Lower lobe of right lung (tissue), 2 donors: ENCODE results near the gene CBLL1. TPM values are rescaled to one million over a fixed set of nuclear protein-coding genes. Genes with fewer than 3 reads are reported as not detected.
A peak's percentile ranks its signal among the peaks of the same experiment; 100 is the strongest.

Experiments used
- ATAC-seq, 2 donors: fragments of 200-7000 bp; cut with Tn5 transposase; one replicate each; pipeline ENCODE4 v1.9.1; 2020 to 2022; ENCODE audit warnings: mild to moderate bottlenecking in 2 of 2, moderate library complexity in 2 of 2
- DNase-seq: peaks from one replicate; pipeline ENCODE4 v3.0.0-alpha.2; 2020
- H3K27ac ChIP-seq: fragments of 200-600 bp; one replicate; pipeline ENCODE4 v1.8.0; 2022
- H3K27me3 ChIP-seq: fragments of 200-600 bp; one replicate; pipeline ENCODE4 v1.8.0; 2022; ENCODE audit warnings: low read depth
- H3K36me3 ChIP-seq: fragments of 200-600 bp; one replicate; pipeline ENCODE4 v1.8.0; 2022; ENCODE audit warnings: mild to moderate bottlenecking
- H3K4me1 ChIP-seq: fragments of 200-600 bp; one replicate; pipeline ENCODE4 v1.8.0; 2022
- H3K4me3 ChIP-seq: fragments of 200-600 bp; one replicate; pipeline ENCODE4 v1.8.0; 2022; ENCODE audit warnings: mild to moderate bottlenecking
- H3K9me3 ChIP-seq: fragments of 200-600 bp; one replicate; pipeline ENCODE4 v1.8.0; 2022
- intact Hi-C: fragments of 100-400 bp; cut with DNase I; formaldehyde crosslinking; loops from one replicate; pipeline ENCODE4 v1.11.0; 2022
- total RNA-seq: library from RNA; stranded (reverse); fragmentation: NEBNext Ultra II Directional; extraction: Animal tissue kit (Norgen Biotek cat#: 25700); gene quantifications from one replicate; pipeline ENCODE4 v1.2.1, GENCODE V29; 2021
- TF ChIP-seq, protein P1 (sequence below): fragments of 200-600 bp; IDR thresholded peaks from one replicate; pipeline ENCODE4 v1.8.0; 2022; ENCODE audit warnings: antibody characterized with exemption, mild to moderate bottlenecking
- donor health status: DM: no; HTN: yes; CAD: no; lungs with severe emphysema.

CBLL1 gene
- total RNA-seq, 1 donor from 2014 or later, result 20.9 TPM

DNA sequence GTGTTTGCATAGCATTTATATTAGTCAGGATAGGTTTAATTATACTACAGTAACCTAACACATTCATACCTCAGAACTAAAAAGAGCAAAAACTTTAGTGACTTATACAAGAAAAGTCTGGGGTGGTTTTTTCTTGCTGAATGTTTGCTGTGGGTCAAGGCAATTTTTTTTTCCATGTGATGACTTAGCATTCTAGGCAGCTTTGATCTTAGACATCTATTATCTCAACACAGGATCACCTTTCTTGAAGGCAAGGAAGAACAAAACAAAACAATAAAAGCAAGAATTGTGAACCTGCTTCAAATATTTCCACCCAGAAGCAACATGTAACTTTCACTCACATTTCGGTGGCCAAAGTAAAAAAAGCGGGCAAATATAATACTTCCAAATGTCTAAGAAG, 20.7 kb upstream of the CBLL1 start:
- H3K36me3 ChIP-seq, result no peaks in the 10 kb centered on the region
- H3K4me3 ChIP-seq, result no peak overlapping the region
- intact Hi-C loops, result no loop called here
- no peak for ATAC-seq
- DNase-seq, result no peak
- no peak overlapping the region for H3K27ac ChIP-seq
- no peaks in the 10 kb centered on the region for H3K4me1 ChIP-seq
- TF ChIP-seq, protein P1, sequence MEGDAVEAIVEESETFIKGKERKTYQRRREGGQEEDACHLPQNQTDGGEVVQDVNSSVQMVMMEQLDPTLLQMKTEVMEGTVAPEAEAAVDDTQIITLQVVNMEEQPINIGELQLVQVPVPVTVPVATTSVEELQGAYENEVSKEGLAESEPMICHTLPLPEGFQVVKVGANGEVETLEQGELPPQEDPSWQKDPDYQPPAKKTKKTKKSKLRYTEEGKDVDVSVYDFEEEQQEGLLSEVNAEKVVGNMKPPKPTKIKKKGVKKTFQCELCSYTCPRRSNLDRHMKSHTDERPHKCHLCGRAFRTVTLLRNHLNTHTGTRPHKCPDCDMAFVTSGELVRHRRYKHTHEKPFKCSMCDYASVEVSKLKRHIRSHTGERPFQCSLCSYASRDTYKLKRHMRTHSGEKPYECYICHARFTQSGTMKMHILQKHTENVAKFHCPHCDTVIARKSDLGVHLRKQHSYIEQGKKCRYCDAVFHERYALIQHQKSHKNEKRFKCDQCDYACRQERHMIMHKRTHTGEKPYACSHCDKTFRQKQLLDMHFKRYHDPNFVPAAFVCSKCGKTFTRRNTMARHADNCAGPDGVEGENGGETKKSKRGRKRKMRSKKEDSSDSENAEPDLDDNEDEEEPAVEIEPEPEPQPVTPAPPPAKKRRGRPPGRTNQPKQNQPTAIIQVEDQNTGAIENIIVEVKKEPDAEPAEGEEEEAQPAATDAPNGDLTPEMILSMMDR, result no peak
- no peaks in the 10 kb centered on the region for H3K27me3 ChIP-seq
- no peaks in the 10 kb centered on the region for H3K9me3 ChIP-seq

DNA sequence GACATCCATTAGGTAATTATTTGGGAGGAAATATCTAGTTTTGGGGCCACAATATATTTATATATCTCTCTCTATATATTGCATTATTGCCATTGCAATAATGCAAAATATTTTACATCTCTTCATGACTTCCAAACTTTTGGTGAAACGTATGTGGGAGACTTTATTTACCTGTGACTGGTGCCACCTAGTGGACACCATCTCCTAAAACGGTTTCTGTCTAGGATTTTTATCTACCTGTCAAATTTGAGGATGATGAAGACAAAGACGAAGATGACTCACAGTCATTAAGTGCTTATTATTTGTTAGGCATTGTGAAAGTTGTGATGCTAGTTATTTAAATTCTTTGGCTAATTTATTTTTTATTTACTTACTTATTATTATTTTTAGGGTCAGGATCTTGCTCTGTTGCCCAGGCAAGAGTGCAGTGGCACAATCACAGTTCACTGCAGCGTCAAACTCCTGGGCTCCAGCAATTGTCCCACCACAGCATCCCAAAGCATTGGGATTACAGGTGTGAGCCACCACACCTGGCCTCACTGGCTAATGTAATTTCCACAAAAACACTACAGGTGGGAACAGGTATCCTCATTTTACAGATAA, 18.7 kb upstream of the CBLL1 start:
- Histone ChIP-seq H3K9me3 (no peaks in the 10 kb centered on the region), H3K4me3 (no peak overlapping the region), H3K27me3 (no peaks in the 10 kb centered on the region), H3K36me3 (no peaks in the 10 kb centered on the region), H3K4me1 (no peaks in the 10 kb centered on the region), H3K27ac (no peak overlapping the region)
- ATAC-seq, result peak in 1 of 2 donors; percentile 59
- TF ChIP-seq, protein P1, result peak; percentile 67
- DNase-seq, result no peak
- intact Hi-C loops, result no loop called here

DNA sequence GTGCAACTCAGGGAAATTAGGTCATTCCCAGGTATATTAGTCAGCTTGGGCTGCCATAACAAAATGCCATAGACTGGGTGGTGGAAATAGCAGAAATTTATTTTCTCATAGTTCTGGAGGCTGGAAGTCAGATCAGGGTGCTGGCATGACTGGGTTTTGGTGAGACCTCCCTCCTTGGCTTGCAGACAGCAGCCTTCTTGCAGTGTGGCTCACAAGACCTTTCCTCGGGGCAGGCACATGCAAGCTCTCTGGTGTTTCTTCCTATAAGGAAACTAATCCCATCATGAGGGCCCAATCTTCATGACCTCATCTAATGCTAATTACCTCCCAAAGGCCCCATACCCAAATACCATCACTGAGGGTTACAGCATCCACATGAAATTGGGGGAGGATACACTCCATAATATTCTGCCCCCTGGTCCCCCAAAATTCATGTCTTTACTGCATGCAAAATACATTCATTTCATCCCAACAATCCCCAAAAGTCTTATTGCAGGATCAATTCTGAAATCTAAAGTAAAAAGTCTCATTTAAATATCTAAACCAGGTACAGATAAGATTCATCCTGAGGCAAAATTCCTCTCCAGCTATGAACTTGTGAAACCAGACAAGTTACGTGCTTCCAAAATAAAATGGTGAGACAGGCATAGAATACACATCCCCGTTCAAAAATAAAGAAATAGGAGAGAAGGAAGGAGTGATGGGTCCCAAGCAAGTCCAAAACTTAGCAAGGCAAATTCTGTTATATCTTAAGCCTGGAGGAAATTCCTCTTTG, 17.4 kb upstream of the CBLL1 start:
- ATAC-seq (no peak), DNase-seq (no peak)
- Histone ChIP-seq H3K4me3 (no peak overlapping the region), H3K4me1 (no peaks in the 10 kb centered on the region), H3K27ac (no peak overlapping the region), H3K9me3 (no peaks in the 10 kb centered on the region), H3K36me3 (no peaks in the 10 kb centered on the region), H3K27me3 (no peaks in the 10 kb centered on the region)
- intact Hi-C loops, result no loop called here
- TF ChIP-seq, protein P1, result no peak

DNA sequence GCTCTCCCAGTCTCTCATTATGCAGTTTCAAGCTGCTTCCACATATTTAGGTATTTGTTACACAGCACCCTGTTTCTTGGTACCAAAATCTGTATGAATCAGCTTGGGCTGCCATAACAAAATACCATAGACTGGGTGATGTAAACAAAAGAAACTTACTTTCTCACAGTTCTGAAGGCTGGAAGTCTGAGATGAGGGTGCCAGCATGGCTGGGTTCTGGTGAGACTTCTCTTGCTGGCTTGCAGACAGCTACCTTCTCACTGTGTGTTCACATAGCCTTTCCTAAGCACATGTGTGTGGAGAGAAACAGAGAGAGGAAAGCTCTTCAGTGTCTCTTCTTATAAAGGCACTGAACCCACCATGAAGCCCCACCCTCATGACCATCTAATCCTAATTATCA, 15.7 kb upstream of the CBLL1 start:
- no peaks in the 10 kb centered on the region for H3K36me3 ChIP-seq
- TF ChIP-seq, protein P1, result no peak
- no peaks in the 10 kb centered on the region for H3K27me3 ChIP-seq
- no peak overlapping the region for H3K4me3 ChIP-seq
- H3K9me3 ChIP-seq, result no peaks in the 10 kb centered on the region
- H3K4me1 ChIP-seq, result no peaks in the 10 kb centered on the region
- ATAC-seq (no peak), DNase-seq (no peak)
- no peak overlapping the region for H3K27ac ChIP-seq
- intact Hi-C loops, result no loop called here

DNA sequence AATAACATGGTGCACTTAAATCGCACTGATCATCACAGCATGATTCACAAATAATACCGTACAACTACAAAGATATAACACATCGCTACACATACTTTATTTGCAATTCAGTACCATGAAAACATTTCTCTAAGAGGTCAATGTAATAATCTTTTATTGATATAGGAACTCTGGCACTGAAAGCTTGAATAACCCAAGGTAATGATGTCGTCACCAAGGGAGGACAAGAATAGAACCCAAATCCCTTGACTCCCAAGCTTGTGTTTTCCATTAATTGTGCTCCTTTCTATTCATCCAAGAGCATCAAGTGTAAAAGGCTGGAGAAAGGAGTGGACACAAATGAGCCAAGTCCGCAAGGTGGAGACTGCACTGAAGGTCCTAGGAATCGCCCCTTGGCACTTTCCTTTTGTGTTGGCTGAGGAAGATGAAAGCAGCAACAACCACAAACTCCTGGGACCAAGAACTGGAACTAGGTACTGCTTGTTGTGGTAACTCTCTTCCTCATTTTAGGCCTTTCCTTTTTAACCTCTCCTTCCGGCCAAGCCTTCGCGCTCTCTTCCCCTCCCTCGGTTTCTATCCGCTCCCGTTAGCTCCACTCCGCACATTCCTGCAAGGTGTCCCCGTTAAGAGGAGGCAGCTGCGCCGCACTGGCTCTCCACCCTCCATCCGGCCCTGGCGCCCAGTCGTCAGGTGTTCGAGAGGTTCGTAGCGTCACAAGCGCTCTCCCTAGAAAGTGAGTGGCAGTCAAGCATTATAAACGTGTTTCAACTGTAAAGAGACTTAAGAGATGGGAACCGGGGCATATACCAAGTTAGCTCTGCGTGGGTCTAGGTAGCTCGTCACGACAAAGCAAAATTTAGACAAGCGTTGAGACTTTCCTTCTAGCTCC, 1.0 kb upstream of the CBLL1 start:
- peak overlapping the region; percentile 87 for H3K4me3 ChIP-seq
- H3K27me3 ChIP-seq, result no peaks in the 10 kb centered on the region
- DNase-seq (peak; percentile 78), ATAC-seq (peak; percentile 64 to 67)
- peak overlapping the region; percentile 96 for H3K27ac ChIP-seq
- H3K9me3 ChIP-seq, result no peaks in the 10 kb centered on the region
- TF ChIP-seq, protein P1, result no peak
- no peaks in the 10 kb centered on the region for H3K36me3 ChIP-seq
- intact Hi-C loops, result loop anchor here (10.0 kb wide), 1 partner anchor 132 kb away; no protein-coding TSS in a partner anchor
- peaks cover 41% of the 10 kb centered on the region for H3K4me1 ChIP-seq
